H54 (cell line): ENCODE data around the gene DGKD.
A peak's percentile ranks its signal among the peaks of the same experiment; 100 is the strongest.

Experiments
- DNase-seq: peaks from one replicate; pipeline ENCODE4 v3.0.0; 2011; ENCODE audit warnings: low spot score, mixed read lengths; ENCODE audit not compliant: insufficient read length
- FAIRE-seq: peaks from 3 replicates; lab custom pipeline; 2011; peaks lifted over from hg19 to GRCh38; lab: Jason Lieb, UNC
- POLR2A ChIP-seq: IDR thresholded peaks from 2 replicates; pipeline ENCODE4 v1.6.1; 2011; ENCODE audit warnings: low read depth, mild to moderate bottlenecking, low read length

Gene DGKD

DNA sequence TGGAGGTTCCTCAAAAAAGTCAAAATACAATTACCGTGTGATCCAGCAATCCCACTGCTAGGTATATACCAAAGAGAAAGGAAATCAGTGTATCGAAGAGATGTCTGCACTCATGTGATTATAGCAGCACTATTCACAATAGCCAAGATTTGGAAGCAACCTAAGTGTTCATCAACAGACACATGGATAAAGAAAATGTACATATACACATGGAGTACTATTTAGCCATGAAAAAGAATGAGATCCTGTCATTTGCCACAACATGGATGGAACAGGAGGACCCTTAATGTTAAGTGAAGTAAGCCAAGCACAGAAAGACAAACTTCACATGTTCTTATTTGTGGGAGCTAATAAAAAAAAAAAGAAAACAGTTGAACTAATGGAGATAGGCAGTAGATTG lies 78.7 kb downstream of the DGKD start:
- TF ChIP-seq POLR2A: no peak
- FAIRE-seq (no peak), DNase-seq (no peak)

DNA sequence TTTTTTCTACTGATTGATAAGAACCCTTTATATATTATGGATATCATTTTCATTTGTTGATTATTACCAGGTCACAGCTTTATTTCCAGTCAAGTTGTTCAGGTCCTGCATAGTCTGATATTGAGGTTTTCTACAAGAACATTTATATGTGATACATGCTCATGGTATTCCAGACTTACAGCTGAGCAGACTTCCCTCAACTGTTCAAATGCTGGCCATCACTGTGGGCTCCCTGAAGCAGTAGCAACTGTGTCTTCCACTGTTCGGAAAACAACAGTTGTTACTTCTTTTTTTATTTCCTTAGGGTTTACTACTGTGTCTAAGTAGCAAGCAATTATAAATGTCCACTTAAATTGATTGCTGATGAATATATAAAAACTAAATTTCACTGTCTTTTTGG lies 79.5 kb downstream of the DGKD start:
- no peak for FAIRE-seq
- DNase-seq: no peak
- no peak for TF ChIP-seq POLR2A

DNA sequence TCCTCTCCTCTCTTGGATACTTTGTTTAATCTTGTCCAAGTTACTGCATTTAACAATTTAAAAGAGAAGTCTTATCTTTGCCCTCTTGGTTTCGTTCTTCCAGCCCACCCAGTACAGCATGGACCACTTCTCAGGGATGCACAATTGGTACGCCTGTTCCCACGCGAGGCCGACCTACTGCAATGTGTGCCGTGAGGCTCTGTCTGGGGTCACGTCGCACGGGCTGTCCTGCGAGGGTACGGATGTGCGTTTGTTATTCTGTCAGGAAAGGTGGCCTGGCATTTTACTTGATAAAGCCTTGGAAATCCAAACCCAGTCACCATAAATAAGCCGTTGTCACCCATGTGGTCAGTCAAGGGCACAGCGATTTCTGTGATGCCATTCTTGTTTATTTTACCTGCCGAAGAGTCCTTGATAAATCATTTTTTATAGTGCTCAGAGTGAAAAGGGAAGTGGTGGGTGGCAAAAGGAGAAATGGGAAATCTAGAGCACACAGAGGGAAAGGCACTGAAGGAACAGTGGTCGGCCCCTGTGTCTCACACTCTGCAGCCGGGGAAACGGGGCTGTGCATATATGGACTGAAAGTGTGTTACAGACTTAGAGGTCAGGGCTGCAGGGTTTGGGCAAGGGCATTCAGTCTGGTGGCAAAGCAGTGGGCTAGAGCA lies 80.5 kb downstream of the DGKD start:
- no peak for TF ChIP-seq POLR2A
- FAIRE-seq (no peak), DNase-seq (no peak)

DNA sequence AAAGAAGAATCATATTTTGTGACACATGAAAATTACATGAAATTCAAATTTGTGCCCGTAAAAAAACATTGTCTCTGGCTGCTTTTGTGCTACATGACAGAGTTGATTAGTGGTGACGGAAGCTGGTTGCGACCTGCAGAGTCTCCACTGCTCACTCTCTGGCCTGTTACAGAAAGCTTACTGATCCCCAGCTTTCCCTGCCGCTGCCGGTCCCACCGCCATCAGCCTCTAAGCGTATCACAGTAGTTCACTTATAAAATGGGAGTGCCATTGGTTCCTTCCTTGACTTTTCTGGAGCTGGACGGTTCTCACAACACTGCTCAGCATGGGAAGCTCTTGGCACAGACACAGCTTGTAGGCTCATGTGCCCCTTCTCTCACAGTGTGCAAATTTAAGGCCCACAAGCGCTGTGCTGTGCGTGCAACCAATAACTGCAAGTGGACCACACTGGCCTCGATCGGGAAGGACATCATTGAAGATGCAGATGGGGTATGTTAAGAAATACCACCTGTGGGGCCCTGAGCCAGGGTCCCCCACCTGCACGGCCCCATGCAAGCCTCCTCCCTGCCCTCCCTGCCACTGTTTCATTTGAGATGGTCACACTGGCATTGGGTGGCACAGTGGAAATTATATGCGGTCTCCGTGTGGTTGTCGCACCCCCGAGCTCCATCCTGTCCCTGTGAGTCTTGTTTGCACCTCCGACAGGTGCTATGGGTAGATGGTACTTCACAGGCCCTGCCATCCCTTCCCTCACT lies 81.3 kb downstream of the DGKD start:
- TF ChIP-seq POLR2A: no peak
- DNase-seq (no peak), FAIRE-seq (no peak)

DNA sequence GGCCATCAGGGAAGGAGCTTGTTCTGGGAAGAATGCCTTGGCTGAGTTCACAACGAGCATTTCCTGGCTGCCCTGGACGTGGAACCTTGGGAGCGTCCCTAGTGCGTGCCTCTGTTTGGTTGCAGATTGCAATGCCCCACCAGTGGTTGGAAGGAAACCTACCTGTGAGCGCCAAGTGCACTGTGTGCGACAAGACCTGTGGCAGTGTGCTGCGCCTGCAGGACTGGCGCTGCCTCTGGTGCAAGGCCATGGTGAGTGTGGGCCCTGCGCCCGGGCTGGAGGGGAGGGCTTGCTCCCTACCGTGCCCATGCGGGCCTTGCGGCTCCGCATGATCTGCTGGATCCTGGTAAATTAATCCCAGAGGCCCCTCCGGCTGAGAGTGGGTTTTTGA lies 81.9 kb downstream of the DGKD start:
- DNase-seq: no peak
- no peak for FAIRE-seq
- TF ChIP-seq POLR2A: no peak

DNA sequence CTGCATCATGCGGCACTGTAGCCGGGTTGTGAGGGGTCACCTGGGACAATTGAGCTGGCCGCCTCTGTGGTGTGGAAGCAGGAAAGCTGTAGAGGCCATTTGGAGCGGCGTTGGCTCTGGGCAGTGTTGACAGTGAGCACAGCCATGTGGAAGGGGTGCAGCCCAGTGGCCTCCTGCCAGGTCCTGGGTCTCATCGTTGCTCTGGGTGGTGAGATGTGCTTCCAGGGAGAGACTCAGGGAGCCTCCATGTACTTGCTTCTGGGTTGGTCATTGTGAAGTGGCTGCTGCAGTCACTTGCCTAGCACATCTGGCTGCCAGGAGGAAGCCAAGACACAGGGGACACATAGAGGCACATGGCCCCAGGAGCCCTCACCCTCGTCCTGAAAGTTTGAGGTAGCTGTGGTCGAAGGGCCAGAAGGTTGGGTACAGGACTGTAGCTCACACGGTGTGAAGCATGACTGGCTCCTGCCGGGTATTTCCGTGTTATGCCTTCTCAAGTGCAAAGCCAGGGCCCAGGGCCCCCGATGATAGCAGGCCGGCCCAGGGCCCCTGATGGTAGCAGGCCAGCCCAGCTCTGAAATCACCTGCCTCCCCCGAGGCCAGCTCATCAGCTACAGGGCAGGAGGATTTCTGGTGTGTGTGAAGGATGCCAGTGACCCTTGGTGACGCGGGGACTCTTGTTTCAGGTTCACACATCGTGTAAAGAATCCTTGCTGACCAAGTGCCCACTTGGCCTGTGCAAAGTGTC lies 82.6 kb downstream of the DGKD start:
- DNase-seq: no peak
- TF ChIP-seq POLR2A: no peak
- FAIRE-seq: no peak

DNA sequence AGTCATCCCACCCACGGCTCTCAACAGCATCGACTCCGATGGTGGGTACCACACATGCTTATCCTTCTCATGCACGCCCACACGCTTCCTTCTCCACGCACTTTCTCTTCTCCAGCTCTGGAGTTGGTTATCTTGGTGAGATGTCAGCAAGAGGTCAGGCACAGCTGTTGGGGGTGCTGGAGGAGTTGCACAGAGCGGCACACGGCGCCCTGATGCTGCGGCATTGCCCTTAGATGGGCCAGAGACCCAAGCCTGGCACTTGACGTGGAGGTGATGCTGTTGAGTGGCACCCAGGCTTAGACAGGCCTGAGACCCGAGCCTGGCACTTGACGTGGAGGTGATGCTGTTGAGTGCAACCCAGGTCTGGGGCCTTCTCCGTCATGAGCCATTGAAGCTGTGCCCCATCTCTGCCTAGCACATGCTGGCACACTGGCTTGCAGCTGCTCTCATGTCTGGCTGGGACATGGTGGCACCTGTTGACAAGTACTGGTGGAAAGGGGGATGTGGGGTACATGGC lies 83.2 kb downstream of the DGKD start:
- no peak for TF ChIP-seq POLR2A
- FAIRE-seq (no peak), DNase-seq (no peak)

DNA sequence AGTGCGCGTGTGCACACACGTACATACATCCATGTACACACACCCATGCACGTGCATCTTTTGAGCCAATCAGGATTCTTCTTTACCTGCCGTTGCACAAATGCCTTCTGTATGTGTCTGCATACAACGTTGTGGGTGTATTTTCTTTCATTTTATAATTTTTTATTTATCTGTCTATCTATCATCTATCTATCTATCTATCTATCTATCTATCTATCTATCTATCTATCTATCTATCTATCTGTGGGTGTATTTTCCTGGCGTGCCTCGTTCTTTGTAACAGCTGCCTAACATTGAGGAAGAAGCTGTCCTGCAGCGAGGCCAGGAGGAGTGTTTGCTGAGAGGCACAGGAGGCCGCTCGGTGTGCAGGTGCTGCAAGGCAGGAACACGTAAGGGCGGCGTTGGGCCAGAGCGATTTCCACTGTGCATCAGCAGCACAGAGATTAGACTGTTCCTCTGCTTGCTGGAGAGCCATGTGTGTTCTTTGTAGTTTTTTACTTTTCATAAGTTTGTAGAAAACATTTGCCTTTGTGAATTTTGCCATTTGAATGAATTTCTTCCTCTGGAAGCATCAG lies 84.4 kb downstream of the DGKD start:
- FAIRE-seq (no peak), DNase-seq (no peak)
- no peak for TF ChIP-seq POLR2A

DNA sequence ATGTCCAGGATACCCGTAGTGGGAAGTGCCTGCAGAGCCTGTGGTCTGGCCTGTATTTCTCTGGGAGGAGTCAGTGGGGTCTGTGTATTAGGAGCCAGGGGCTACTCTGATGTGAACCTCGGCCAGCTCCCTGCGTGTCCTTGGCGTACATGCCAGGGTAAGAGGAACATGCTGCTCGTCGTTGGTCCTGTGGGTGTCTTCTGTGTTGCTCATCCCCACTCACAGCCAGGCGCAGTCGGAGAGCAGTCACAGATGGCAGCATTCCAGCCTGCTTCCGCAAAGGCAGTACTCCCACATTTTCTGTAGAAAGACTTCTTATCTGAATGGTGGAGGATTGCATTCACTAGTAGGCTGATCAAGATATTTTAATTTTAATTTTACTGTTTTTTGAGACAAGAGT lies 84.9 kb downstream of the DGKD start:
- FAIRE-seq: no peak
- DNase-seq: no peak
- no peak for TF ChIP-seq POLR2A

DNA sequence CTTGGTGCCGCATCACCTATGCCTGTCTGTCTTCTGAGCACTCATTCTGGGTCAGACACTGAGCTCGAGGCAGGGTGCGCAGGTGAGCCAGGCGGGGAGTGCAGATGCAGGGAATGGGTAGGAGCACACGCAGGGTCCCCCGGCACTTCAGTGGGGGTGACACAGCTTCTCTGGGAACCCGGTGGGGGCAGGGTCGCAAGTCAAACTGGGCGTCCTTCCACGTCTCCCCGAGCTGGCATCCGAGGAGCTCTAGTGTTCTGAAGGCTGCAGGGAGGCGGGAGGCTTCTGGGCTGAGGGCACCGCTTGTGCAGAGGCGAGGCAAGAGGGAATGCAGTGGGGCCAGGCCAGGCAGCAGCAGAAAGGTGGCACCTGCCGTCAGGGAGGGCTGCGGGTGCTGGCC lies 86.0 kb downstream of the DGKD start:
- no peak for TF ChIP-seq POLR2A
- DNase-seq: no peak
- FAIRE-seq: no peak

DNA sequence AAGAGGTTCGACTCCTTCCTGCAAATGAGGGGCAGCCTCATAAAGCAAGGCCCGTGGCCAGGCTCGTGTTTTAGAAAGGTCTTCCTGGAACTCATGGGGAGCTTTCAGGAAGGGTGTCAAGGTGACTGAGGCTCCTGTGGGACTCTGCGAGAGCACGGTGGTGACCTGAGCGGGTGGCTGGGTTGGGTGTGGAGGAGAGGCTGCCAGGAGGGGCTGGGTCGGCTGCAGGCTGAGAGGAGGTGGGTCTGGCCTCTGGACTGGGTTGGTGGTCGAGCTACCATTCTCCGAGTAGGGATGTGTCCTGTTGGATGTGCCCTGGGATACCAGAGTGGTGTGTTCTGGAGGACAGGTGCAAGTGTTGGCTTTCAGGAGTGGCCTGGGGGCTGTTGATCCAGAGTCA lies 86.4 kb downstream of the DGKD start:
- FAIRE-seq (no peak), DNase-seq (no peak)
- no peak for TF ChIP-seq POLR2A

DNA sequence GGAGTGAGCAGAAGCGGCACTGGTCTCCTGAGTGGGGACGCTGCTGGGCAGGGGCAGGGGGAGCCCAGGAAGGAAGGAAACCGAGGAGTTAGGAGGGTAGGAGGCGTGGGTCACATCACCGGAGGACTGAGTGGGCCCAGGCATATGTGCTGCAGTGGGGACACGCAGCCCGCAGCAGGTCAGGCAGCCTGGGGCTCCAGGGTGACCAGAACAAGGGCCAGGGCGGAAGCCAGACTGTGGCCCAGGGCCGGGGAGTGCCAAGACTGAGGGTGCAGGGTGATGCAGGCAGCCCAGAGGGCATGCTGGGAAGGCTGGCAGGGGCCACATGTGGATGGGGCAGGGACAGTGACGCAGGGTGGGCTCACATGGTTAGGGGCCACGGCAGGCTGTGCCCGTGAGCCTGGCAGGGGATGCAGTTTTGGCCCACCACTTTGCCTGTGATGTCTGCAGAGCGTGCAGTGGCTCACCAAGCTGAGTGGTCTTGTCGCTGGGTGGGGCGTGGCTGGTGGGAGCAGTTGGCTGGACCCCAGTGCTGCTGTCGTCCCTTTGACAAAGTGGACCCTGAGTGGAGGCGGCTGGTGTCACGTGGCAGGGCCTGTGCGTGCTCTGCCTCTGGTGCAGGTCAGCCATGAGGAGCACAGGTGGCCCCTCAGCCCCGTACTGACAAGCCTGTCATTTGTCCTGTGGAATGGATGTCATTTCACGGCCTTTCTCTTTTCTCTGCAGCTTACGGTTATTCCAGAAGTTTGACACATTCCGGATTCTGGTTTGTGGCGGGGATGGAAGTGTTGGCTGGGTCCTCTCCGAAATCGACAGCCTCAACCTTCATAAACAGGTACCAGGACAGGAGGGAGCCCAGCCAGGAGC lies 87.1 kb downstream of the DGKD start:
- DNase-seq: no peak
- no peak for TF ChIP-seq POLR2A
- no peak for FAIRE-seq

DNA sequence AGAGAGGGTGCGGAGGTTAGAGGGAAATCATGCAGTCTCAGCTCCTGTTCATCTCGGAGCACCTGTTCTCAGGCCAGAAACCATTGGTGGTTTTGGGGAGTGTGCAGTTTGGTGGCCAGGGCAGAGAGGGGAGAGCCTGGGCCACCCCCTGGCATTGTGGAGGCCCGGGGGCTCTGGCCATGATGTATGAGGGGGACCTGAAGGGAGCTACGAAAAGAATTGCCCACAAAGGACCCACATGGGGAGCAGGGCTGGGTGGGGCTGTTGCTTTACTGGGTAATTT lies 87.7 kb downstream of the DGKD start:
- DNase-seq: no peak
- no peak for TF ChIP-seq POLR2A
- no peak for FAIRE-seq

DNA sequence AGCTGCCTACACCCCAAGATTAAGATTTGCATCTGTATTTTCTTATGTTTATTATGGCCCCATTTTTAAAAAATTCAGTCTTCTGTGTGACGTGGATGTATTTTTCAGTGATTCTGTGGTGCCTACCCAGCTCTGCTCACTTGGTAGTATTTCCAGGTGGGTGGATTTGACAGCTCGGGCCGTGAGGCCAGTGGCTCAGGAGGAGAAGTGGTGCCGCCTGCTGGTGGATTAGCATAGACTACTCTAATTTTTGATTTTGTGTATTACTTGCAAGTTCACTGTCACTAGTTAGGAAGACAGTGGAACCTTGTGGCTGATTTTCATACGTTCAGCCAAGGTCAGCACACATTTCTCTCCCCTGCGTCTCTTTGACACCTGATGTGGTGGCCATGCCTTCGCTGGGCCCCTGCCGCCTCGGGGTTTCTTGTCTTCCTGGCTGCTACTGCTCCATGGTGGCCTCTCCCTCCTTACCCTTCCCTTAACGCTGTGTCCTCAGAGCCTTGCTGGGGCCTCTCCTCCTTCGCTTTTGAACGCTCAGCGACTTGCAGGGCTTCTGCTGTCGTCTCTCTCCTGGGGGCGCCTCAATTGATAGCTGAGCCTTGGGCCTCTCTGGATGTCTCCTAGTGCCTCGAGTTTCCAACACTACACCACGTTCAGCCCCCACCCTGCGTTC lies 89.4 kb downstream of the DGKD start:
- no peak for TF ChIP-seq POLR2A
- peak; percentile 92 for DNase-seq
- peak; percentile 15 for FAIRE-seq
